Measurements from ENCODE around the gene PLBD1. TPM values are rescaled to one million over a fixed set of nuclear protein-coding genes. Genes with fewer than 3 reads are reported as not detected.

The PLBD1 gene
- total RNA-seq, 1 experiment from 2014 or later, result 0.30 TPM

GRCh38 chr12:14588571-14588970 is 20.9 kb upstream of the PLBD1 start:
- H3K4me1 ChIP-seq (ENCODE audit: control insufficient read depth in 1 of 2, insufficient read depth in 2 of 2, low read length in 2 of 2), result no peaks in the 10 kb centered on the region
- no peaks in the 10 kb centered on the region for H3K9me3 ChIP-seq (ENCODE audit: control insufficient read depth in 1 of 2, insufficient read depth in 1 of 2, low read depth in 1 of 2, low read length in 2 of 2)
- ChIA-PET RAD21 (ENCODE audit: low non-redundant PET in 1 of 2, low total read pairs in 2 of 2, uncharacterized antibody in 2 of 2, unreplicated experiment in 2 of 2) (no interaction called here), CTCF (no interaction called here), POLR2A (no interaction called here)
- H3K4me2 ChIP-seq (ENCODE audit: low read length), result no peak overlapping the region
- no peak overlapping the region for H2AFZ ChIP-seq (ENCODE audit: low read depth, low read length, poor library complexity, severe bottlenecking)
- no peak for ATAC-seq
- no peak overlapping the region for H3K9ac ChIP-seq (ENCODE audit: low read length)
- no peaks in the 10 kb centered on the region for H3K9me2 ChIP-seq (ENCODE audit: insufficient read depth)
- no peaks in the 10 kb centered on the region for H3K36me3 ChIP-seq (ENCODE audit: control insufficient read depth in 1 of 2, insufficient read depth in 2 of 2, low read length in 2 of 2)
- H4K20me1 ChIP-seq (ENCODE audit: insufficient read depth), result no peaks in the 10 kb centered on the region
- TF ChIP-seq POLR2A (IDR thresholded peaks at IDR 0.05; ENCODE audit: borderline replicate concordance, extremely low read depth, insufficient read depth, insufficient read length), result no peak
- no peak for TF ChIP-seq ELF1 (IDR thresholded peaks at IDR 0.05; ENCODE audit: borderline replicate concordance, low read depth)
- no peak for TF ChIP-seq CBX3 (IDR thresholded peaks at IDR 0.05; ENCODE audit: low read depth)
- no peak for TF ChIP-seq POLR2AphosphoS5 (IDR thresholded peaks at IDR 0.05; ENCODE audit: low read depth, low read length)
- TF ChIP-seq ZBTB33 (IDR thresholded peaks at IDR 0.05; ENCODE audit: extremely low read depth, insufficient replicate concordance, low read length), result no peak
- TF ChIP-seq EGR1 (IDR thresholded peaks at IDR 0.05; ENCODE audit: low read depth), result no peak
- intact Hi-C loops (cut with micrococcal nuclease), result no loop called here
- no TSS peak for BruUV-seq (replicated peaks)
- H3K27me3 ChIP-seq (ENCODE audit: insufficient read depth, low read length), result no peaks in the 10 kb centered on the region
- no peaks in the 10 kb centered on the region for H3K79me2 ChIP-seq (ENCODE audit: insufficient read depth, low read length)
- no peak for DNase-seq (ENCODE audit: low read depth, low spot score)
- H3K4me3 ChIP-seq (replicated peaks in 1 of 2; ENCODE audit: low read depth in 1 of 2, low read length in 2 of 2), result no peak overlapping the region
- H3K27ac ChIP-seq (ENCODE audit: low read depth, low read length), result no peak overlapping the region

- Histone ChIP-seq H4K20me1 (ENCODE audit: insufficient read depth) (no peaks in the 10 kb centered on the region), H3K27ac (ENCODE audit: low read depth, low read length) (no peak overlapping the region), H2AFZ (ENCODE audit: low read depth, low read length, poor library complexity, severe bottlenecking) (no peak overlapping the region), H3K9me3 (ENCODE audit: control insufficient read depth in 1 of 2, insufficient read depth in 1 of 2, low read depth in 1 of 2, low read length in 2 of 2) (no peaks in the 10 kb centered on the region), H3K4me1 (ENCODE audit: control insufficient read depth in 1 of 2, insufficient read depth in 2 of 2, low read length in 2 of 2) (no peaks in the 10 kb centered on the region), H3K36me3 (ENCODE audit: control insufficient read depth in 1 of 2, insufficient read depth in 2 of 2, low read length in 2 of 2) (no peaks in the 10 kb centered on the region), H3K9ac (ENCODE audit: low read length) (no peak overlapping the region), H3K79me2 (ENCODE audit: insufficient read depth, low read length) (no peaks in the 10 kb centered on the region), H3K9me2 (ENCODE audit: insufficient read depth) (no peaks in the 10 kb centered on the region), H3K4me2 (ENCODE audit: low read length) (no peak overlapping the region), H3K27me3 (ENCODE audit: insufficient read depth, low read length) (no peaks in the 10 kb centered on the region), H3K4me3 (replicated peaks in 1 of 2; ENCODE audit: low read depth in 1 of 2, low read length in 2 of 2) (no peak overlapping the region)
- DNase-seq (ENCODE audit: low read depth, low spot score) (no peak), ATAC-seq (no peak)
- no TSS peak for BruUV-seq (replicated peaks)
- ChIA-PET POLR2A (no interaction called here), CTCF (no interaction called here), RAD21 (ENCODE audit: low non-redundant PET in 1 of 2, low total read pairs in 2 of 2, uncharacterized antibody in 2 of 2, unreplicated experiment in 2 of 2) (no interaction called here)
- intact Hi-C loops (cut with micrococcal nuclease), result no loop called here
- TF ChIP-seq JUND (IDR thresholded peaks at IDR 0.05) (no peak), CEBPB (IDR thresholded peaks at IDR 0.05; ENCODE audit: low read depth) (no peak), ZBTB33 (IDR thresholded peaks at IDR 0.05; ENCODE audit: extremely low read depth, insufficient replicate concordance, low read length) (no peak)
Observed at GRCh38 chr12:14578646-14579045, 11.0 kb upstream of the PLBD1 start.
